ENCODE data around the gene DDN.

DDN gene

DNA sequence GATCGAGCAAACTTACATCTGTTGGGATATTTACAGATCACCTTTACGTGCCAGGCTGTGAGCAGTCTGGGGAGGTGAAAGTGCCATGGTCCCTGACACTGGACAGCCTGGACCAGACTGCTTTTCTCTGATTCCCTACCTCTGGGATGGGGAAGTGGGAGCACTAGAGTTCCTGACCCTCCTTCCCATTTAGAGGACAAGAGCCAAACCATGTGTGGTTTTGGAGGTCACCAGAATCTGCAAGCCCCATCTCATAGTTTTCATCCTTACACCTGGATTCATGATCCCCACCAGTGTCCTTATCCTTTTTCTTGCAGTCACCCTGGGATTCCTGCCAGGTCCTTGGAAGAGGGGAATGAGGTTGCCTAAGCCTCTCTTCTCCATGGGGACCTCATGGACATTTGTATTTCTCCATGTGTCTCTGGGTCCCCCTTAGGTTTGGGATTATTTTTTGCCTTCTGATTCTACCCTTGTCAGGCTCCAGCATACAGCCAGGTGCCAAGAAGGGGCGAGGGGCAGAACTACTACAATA, 26.2 kb downstream of the DDN start:
- peak; percentile 37 for DNase-seq (ENCODE audit: low spot score)
- TF ChIP-seq, protein P1, sequence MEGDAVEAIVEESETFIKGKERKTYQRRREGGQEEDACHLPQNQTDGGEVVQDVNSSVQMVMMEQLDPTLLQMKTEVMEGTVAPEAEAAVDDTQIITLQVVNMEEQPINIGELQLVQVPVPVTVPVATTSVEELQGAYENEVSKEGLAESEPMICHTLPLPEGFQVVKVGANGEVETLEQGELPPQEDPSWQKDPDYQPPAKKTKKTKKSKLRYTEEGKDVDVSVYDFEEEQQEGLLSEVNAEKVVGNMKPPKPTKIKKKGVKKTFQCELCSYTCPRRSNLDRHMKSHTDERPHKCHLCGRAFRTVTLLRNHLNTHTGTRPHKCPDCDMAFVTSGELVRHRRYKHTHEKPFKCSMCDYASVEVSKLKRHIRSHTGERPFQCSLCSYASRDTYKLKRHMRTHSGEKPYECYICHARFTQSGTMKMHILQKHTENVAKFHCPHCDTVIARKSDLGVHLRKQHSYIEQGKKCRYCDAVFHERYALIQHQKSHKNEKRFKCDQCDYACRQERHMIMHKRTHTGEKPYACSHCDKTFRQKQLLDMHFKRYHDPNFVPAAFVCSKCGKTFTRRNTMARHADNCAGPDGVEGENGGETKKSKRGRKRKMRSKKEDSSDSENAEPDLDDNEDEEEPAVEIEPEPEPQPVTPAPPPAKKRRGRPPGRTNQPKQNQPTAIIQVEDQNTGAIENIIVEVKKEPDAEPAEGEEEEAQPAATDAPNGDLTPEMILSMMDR (IDR thresholded peaks at IDR 0.05; ENCODE audit: extremely low read depth, missing control alignments): no peak

DNA sequence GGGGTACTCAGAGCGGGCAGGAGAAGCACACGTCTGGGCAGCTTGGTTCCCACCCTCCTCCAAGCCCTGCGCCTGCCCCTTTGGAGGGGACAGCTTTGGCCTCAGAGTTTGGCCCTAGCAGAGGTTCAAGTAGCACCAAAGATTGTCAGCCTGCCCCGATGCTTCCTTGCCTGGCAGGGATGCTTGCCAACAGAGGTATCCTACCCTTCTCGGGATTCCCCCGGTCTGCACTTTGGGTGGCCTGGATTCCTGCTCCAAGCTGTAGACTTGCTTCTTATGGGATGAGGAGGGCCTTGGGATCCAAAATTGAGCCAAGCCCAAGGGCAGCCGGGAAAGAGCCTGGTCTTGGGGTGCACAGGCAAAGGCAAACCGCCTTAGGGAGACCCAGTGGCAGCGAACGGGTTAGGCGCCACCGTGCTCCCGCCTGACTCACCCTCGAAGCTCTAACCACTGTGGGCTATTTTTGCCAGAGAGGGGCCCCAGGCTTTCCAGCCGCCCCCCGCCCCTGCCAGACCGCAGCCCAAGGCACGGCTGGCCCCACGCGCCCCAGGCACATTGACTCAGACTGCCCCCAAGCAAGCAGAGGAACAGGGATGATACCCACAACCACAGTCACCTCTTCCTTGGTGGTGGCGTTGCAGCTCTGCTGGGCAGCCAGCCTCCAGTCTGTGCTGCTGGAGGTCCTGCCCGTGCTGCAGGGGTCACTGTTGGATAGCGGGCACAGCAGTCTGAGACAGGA, 26.8 kb downstream of the DDN start:
- DNase-seq (ENCODE audit: low spot score): peak; percentile 23
- TF ChIP-seq, protein P1 (IDR thresholded peaks at IDR 0.05; ENCODE audit: extremely low read depth, missing control alignments): no peak

DNA sequence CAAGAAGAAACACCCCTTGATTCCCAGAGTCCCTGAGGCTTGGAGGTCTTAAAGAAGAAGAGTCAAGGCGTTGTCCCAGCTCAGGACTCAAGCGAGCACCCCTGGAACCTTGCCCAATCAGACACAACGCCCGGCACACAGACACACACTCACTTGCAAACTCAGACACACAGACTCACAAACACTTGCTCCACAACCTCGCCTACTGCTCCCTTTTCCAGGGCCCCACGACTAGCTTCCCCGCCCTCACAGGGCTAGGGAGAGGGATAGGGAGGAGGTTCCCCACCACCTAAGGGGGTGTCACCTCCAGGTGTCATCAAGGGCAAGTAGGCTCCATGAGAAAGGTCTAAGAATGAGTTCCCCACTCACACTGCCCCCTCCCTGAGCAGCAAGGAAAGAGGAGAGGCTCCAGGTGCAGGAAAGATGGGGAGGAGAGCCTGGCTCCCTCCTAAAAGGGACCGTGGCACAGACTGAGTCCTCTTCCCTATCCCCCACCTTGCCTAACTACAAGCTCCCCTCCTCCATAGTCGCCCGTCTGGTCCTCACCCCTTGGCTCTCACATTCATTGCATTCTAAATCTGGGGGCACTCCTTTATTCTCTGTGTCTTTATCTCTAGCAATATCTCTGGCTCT, 28.4 kb downstream of the DDN start:
- TF ChIP-seq, protein P1 (IDR thresholded peaks at IDR 0.05; ENCODE audit: extremely low read depth, missing control alignments): no peak
- peak; percentile 25 for DNase-seq (ENCODE audit: low spot score)

DNA sequence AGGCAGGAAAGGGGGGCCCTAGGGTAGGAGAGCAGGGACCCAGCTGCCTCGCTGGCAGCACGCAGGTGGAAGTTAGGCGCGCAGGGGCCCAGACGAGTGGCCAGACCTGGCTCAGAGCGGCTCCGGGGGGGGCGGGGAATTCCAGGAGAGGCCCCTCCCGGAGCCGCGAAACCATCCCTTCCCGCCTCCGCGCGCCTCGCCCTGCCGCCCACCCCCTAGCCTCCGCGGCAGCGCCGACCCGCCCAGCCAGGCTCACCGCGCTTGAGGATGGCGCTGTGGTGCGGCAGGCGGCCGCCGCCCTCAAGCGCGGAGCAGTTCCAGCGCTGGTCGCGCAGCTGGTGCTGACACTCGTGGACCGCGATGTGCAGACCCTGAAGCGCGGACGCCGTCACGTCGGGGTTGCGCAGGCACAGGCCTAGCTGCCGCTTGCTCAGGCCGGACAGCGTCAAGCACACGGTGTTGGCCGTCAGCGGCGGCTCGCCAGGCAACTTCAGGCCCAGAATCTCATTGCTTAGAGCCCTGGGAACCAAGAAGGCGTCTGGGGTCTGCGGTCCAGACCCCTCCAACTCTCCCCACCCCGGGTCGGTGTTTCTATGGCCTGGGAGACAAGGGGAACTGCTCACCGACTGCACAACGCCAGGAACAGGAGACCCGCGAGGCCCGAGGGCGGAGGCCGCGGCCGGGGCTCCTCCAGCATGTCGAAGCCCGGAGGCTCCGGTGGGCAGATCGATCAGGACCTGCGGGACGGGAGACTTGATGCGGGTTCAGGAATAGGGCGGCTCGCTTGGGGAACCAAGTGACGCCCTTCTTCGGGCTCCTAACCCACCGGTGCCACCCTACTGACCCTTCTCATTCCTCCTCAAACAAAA, 29.1 kb downstream of the DDN start:
- TF ChIP-seq, protein P1 (IDR thresholded peaks at IDR 0.05; ENCODE audit: extremely low read depth, missing control alignments): no peak
- peak; percentile 77 for DNase-seq (ENCODE audit: low spot score)

DNA sequence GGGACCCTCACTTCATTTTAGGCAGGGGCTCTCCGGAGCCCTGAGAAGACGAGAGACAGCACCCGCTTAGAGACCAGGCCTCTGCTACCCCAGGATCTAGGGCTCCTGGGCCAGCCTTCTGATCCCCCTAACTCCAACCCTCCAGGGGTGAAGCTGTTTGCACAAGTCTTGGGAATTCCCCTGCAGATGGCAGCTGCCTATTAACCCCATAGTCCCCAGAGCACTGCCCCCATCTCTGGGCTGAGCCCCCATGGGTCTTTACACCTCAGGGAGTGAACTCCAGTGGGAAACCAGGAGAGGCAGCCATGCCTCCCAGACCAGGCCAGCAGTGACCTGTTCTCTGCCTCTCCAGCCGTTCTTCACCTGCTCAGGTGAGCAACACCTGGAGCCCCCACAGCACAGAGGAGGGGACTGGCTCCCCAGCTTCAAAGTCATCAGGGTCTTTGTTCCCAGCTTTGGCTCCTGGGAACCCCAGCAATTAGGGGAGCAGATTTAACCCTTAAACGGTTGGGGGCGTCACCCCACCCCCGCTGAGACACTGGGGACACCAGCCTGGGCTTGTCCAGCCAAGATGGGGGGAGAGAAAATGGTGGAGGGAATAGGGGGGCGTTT, 29.9 kb downstream of the DDN start:
- TF ChIP-seq, protein P1 (IDR thresholded peaks at IDR 0.05; ENCODE audit: extremely low read depth, missing control alignments): no peak
- peak; percentile 54 for DNase-seq (ENCODE audit: low spot score)

DNA sequence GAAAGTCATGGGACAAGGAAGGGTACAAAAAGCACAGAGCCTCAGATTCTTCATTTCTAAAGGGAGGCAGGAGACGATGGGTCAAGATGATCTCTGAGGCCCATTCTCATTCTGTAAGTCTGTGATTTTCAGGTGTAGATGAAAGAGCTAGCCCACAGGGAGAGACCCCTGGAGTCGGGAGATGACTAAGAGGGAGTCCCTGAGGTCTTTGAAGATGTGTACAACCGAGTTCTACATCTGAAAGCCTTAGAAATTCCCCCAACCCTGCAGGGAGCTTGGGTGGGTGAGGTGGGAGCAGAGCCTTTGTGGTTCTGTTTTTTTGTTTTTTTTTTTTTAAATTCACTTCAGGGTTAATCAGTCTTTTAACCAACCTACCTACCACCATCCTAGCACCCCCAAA, 30.7 kb downstream of the DDN start:
- DNase-seq (ENCODE audit: low spot score): peak; percentile 81
- TF ChIP-seq, protein P1 (IDR thresholded peaks at IDR 0.05; ENCODE audit: extremely low read depth, missing control alignments): no peak
